SK-N-SH (cell line): Measurements from ENCODE around the gene ZNF491. TPM values are rescaled to one million over a fixed set of nuclear protein-coding genes. Genes with fewer than 3 reads are reported as not detected.

Source experiments
- CTCF ChIA-PET: fragments of 300-600, 350-600 bp; formaldehyde crosslinking; extraction: SDS; loops from one replicate; lab custom pipeline; 2021; lab: Yijun Ruan, JAX
- POLR2A ChIA-PET: fragments of 350-600 bp; sonication (Branson Sonifier 250); formaldehyde crosslinking; extraction: SDS; loops from one replicate; lab custom pipeline; 2020; ENCODE audit warnings: antibody characterized with exemption, inconsistent platforms; lab: Yijun Ruan, JAX
- DNase-seq: peaks from one replicate; pipeline ENCODE4 v3.0.0; 2012
- H2AFZ ChIP-seq: fragments of 200-600 bp; sonication (generic); 2 replicates; pipeline ENCODE4 v1.8.1; 2016; ENCODE audit warnings: antibody characterized with exemption, mild to moderate bottlenecking, low read depth
- H3F3A ChIP-seq: fragments of 200-600 bp; sonication (generic); replicated peaks from 2 replicates; pipeline ENCODE3; 2016; ENCODE audit warnings: antibody characterized with exemption, mild to moderate bottlenecking; ENCODE audit not compliant: insufficient read depth
- H3K27ac ChIP-seq, 2 experiments: fragments of 200-500 bp in 1 of 2; fragments of 200-600 bp in 1 of 2; sonication (Bioruptor generic) in 1 of 2; sonication (generic), shearing (Covaris generic) in 1 of 2; 2 replicates each; pipeline versions ENCODE4 v1.5.1 to v1.6.1; 2014 to 2016; ENCODE audit warnings: low read depth in 2 of 2, inconsistent platforms in 1 of 2, low read length in 1 of 2, mild to moderate bottlenecking in 1 of 2, mixed read lengths in 1 of 2
- H3K27me3 ChIP-seq: fragments of 200-600 bp; sonication (generic), shearing (Covaris generic); 2 replicates; pipeline ENCODE4 v1.6.1; 2016; ENCODE audit warnings: mixed run types; ENCODE audit not compliant: insufficient read depth
- H3K36me3 ChIP-seq, 2 experiments: fragments of 200-500 bp in 1 of 2; fragments of 200-600 bp in 1 of 2; sonication (Bioruptor generic) in 1 of 2; sonication (generic) in 1 of 2; replicated peaks in 1 of 2; 2 replicates each; pipeline versions ENCODE3 to v1.5.1; 2014 to 2016; ENCODE audit warnings: low read length in 1 of 2, mild to moderate bottlenecking in 1 of 2; ENCODE audit not compliant: insufficient read depth in 2 of 2, control insufficient read depth in 1 of 2
- H3K4me1 ChIP-seq, 2 experiments: fragments of 200-500 bp in 1 of 2; fragments of 200-600 bp in 1 of 2; sonication (Bioruptor generic) in 1 of 2; sonication (generic), shearing (Covaris generic) in 1 of 2; 2 replicates each; pipeline versions ENCODE4 v1.5.1 to v1.6.1; 2014 to 2016; ENCODE audit warnings: low read depth in 1 of 2, low read length in 1 of 2, mixed run types in 1 of 2; ENCODE audit not compliant: insufficient read depth in 2 of 2, control insufficient read depth in 1 of 2
- H3K4me2 ChIP-seq: fragments of 200-600 bp; sonication (generic), shearing (Covaris generic); 2 replicates; pipeline ENCODE4 v1.6.1; 2017; ENCODE audit warnings: mixed run types
- H3K4me3 ChIP-seq, 2 experiments: fragments of 200-500 bp in 1 of 2; fragments of 200-600 bp in 1 of 2; sonication (Bioruptor generic) in 1 of 2; sonication (generic), shearing (Covaris generic) in 1 of 2; 2 replicates each; pipeline versions ENCODE4 v1.5.1 to v1.8.1; 2014 to 2016; ENCODE audit warnings: low read depth in 2 of 2, inconsistent platforms in 1 of 2, low read length in 1 of 2, mild to moderate bottlenecking in 1 of 2, mixed read lengths in 1 of 2, moderate library complexity in 1 of 2
- H3K79me2 ChIP-seq: fragments of 200-600 bp; sonication (generic); 2 replicates; pipeline ENCODE4 v1.8.1; 2017; ENCODE audit warnings: mild to moderate bottlenecking; ENCODE audit not compliant: insufficient read depth
- H3K9ac ChIP-seq: fragments of 200-600 bp; sonication (generic); 2 replicates; pipeline ENCODE4 v1.6.1; 2017; ENCODE audit warnings: mixed run types
- H3K9me2 ChIP-seq: fragments of 200-600 bp; sonication (generic); 2 replicates; pipeline ENCODE4 v1.6.1; 2017; ENCODE audit warnings: mixed run types
- H3K9me3 ChIP-seq: fragments of 200-600 bp; sonication (generic); 2 replicates; pipeline ENCODE4 v1.6.1; 2017; ENCODE audit warnings: mixed run types, mild to moderate bottlenecking, moderate library complexity
- H4K20me1 ChIP-seq: fragments of 200-600 bp; sonication (generic); 2 replicates; pipeline ENCODE4 v1.6.1; 2017; ENCODE audit warnings: mild to moderate bottlenecking, mixed run types; ENCODE audit not compliant: insufficient read depth
- CHD2 ChIP-seq: fragments of 150-350 bp; IDR thresholded peaks from 2 replicates; pipeline ENCODE4 v1.6.1; 2018; ENCODE audit warnings: low read length; ENCODE audit not compliant: partially characterized antibody
- ELF1 ChIP-seq: IDR thresholded peaks from 2 replicates; pipeline ENCODE4 v1.4.0; 2012
- EP300 ChIP-seq, 2 experiments: IDR thresholded peaks; 2 replicates each; pipeline versions ENCODE4 v1.4.0 to v1.6.1; 2012; ENCODE audit warnings: borderline replicate concordance in 1 of 2, low read depth in 1 of 2, low read length in 1 of 2
- EZH2phosphoT487 ChIP-seq: fragments of 200-600 bp; sonication (generic); IDR thresholded peaks from 2 replicates; pipeline ENCODE4 v1.6.1; 2017; ENCODE audit warnings: low read depth, mixed run types, mild to moderate bottlenecking, antibody characterized with exemption, moderate library complexity, borderline replicate concordance
- FOXJ3 ChIP-seq: sonication (generic); formaldehyde crosslinking; IDR thresholded peaks from 2 replicates; pipeline ENCODE4 v1.5.1; 2020; ENCODE audit warnings: mild to moderate bottlenecking, missing genetic modification reagents
- FOXM1 ChIP-seq: IDR thresholded peaks from 2 replicates; pipeline ENCODE4 v1.4.0; 2012; ENCODE audit warnings: low read depth, mild to moderate bottlenecking
- JUND ChIP-seq: IDR thresholded peaks from 2 replicates; pipeline ENCODE4 v1.4.0; 2012
- MEF2A ChIP-seq: IDR thresholded peaks from 2 replicates; pipeline ENCODE4 v1.4.0; 2012; ENCODE audit warnings: low read depth, borderline replicate concordance
- MXI1 ChIP-seq: IDR thresholded peaks from 2 replicates; pipeline ENCODE4 v1.6.1; 2012; ENCODE audit warnings: mild to moderate bottlenecking, low read depth, low read length, improper control_type of control experiment
- NFIC ChIP-seq: IDR thresholded peaks from 2 replicates; pipeline ENCODE4 v1.4.0; 2012; ENCODE audit warnings: borderline replicate concordance
- RAD21 ChIP-seq: IDR thresholded peaks from 2 replicates; pipeline ENCODE4 v1.6.1; 2012; ENCODE audit warnings: mild to moderate bottlenecking, low read length
- RCOR1 ChIP-seq: fragments of 150-350 bp; IDR thresholded peaks from 2 replicates; pipeline ENCODE4 v1.6.1; 2017; ENCODE audit warnings: antibody characterized with exemption, low read length
- RFX5 ChIP-seq: IDR thresholded peaks from 2 replicates; pipeline ENCODE4 v1.6.1; 2012; ENCODE audit warnings: mild to moderate bottlenecking, improper control_type of control experiment, low read length
- RXRA ChIP-seq: IDR thresholded peaks from 2 replicates; pipeline ENCODE4 v1.4.0; 2012; ENCODE audit warnings: low read depth, mild to moderate bottlenecking, borderline replicate concordance
- SMC3 ChIP-seq: IDR thresholded peaks from 2 replicates; pipeline ENCODE4 v1.6.1; 2012; ENCODE audit warnings: low read depth, low read length, improper control_type of control experiment
- TAF1 ChIP-seq: IDR thresholded peaks from 2 replicates; pipeline ENCODE4 v1.6.1; 2012; ENCODE audit warnings: low read depth, mild to moderate bottlenecking, low read length, moderate library complexity, borderline replicate concordance
- TCF12 ChIP-seq: IDR thresholded peaks from 2 replicates; pipeline ENCODE4 v1.4.0; 2012
- TEAD4 ChIP-seq: IDR thresholded peaks from 2 replicates; pipeline ENCODE4 v1.4.0; 2012; ENCODE audit warnings: mild to moderate bottlenecking, borderline replicate concordance; ENCODE audit not compliant: insufficient read depth
- USF1 ChIP-seq: IDR thresholded peaks from 2 replicates; pipeline ENCODE4 v1.4.0; 2012; ENCODE audit warnings: low read depth, borderline replicate concordance
- USF2 ChIP-seq: fragments of 150-350 bp; IDR thresholded peaks from 2 replicates; pipeline ENCODE4 v1.6.1; 2017; ENCODE audit warnings: antibody characterized with exemption, low read length, low read depth, borderline replicate concordance
- YY1 ChIP-seq: IDR thresholded peaks from 2 replicates; pipeline ENCODE4 v1.4.0; 2012; ENCODE audit warnings: low read depth, mild to moderate bottlenecking
- WGBS: methylation state at CpG from one replicate; pipeline ENCODE4 v1.1.6; 2017; ENCODE audit warnings: low lambda C conversion rate; 5-methylcytosine and 5-hydroxymethylcytosine counted together
- polyA plus RNA-seq, 3 experiments: library from polyadenylated mRNA; depleted of rRNA; stranded (reverse); fragments of >200 nt; gene quantifications; 2 replicates each; pipeline ENCODE4 v1.2.3, GENCODE V29; 2012
- TF ChIP-seq, protein P1 (sequence below): fragments of 200-600 bp; sonication (generic); IDR thresholded peaks from 2 replicates; pipeline ENCODE4 v1.6.1; 2017; ENCODE audit warnings: antibody characterized with exemption, mild to moderate bottlenecking, moderate library complexity
- TF ChIP-seq, protein P2 (sequence below): IDR thresholded peaks from 2 replicates; pipeline ENCODE4; 2012
- TF ChIP-seq, protein P3 (sequence below): fragments of 150-350 bp; IDR thresholded peaks from 2 replicates; pipeline ENCODE4 v1.6.1; 2016; ENCODE audit warnings: mild to moderate bottlenecking, low read depth, low read length

Gene ZNF491
- polyA plus RNA-seq, 1 of the 3 experiments (the other 2 are of a cell fraction), result 0.77 TPM

DNA sequence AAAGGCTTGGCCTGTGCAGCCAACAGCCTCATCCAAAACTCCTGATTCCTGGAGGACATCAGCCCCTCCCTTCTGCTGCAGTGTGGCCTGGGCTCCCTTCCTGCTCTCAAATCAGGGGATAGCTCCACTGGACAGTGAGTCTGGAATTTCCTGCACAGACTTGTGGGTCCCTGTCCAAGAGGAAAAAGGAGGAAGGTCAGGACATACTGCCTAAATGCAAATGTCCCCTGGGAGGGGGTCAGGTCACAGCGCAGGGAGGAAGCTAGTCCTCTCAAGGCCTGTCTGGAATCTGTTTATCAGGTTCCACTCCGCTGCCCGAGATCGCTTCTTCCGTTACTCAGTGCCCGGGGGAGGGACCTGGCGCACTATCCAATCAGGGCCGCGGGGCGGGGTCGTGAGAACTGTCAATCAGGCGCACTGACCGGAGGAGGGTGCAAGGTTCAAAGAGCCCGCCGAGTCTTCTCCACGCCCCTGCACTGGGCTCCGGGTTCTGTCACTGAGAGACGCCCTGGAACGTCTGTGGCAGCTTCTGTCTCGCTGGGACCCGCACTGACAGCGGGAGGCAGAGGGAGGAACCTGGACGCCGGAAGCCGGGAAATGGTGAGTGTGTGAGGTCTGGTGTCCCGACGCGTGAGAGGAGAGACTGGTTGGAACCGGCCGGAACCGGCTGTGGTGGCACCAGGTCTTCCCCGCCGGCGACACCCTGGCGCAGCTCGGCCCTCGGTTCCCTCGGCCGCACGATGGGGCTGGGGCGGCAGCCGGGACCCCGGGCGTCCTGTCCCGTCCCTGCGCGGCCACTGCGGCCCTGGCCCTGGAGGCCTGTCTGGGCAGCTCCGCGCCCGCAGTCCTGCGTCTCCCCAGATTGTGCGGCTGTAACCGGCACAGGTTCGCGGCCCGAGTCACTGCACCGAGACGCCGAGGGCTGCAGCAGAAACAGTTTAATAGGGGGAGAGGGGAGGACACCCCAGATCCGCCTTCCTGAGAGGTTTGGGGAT lies 31.4 kb upstream of the ZNF491 start, which contains the start of gene ZNF441:
TSS of gene ZNF441 (plus strand) at position 404 of the 995 bp plus-strand sequence. CDS start at position 598, 194 bp downstream.
- no peaks in the 10 kb centered on the region for H3F3A ChIP-seq
- peak within 1 kb of the TSS; percentile 95 for H3K4me2 ChIP-seq
- peak within 1 kb of the TSS; percentile 66 to 90 for H3K27ac ChIP-seq
- WGBS, result 2% methylated on average over 25 of the region's 61 CpGs
- peaks cover 36% of the 10 kb centered on the region for H3K79me2 ChIP-seq
- peak within 1 kb of the TSS; percentile 72 to 90 for H3K4me3 ChIP-seq
- H3K9ac ChIP-seq, result peak within 1 kb of the TSS; percentile 94
- no peaks in the 10 kb centered on the region for H4K20me1 ChIP-seq
- no peaks in the 10 kb centered on the region for H3K9me3 ChIP-seq
- peaks cover 0 to 10% of the 10 kb centered on the region in 2 experiments; a peak in 1 of 4 replicates for H3K4me1 ChIP-seq
- H3K9me2 ChIP-seq, result no peaks in the 10 kb centered on the region
- DNase-seq, result peak; percentile 96
- POLR2A ChIA-PET, result interaction anchor here (0.6 to 1.1 kb wide), 7 partner anchors 19 to 428 kb away, joined by 3 to 7 read pairs (median 4); partner anchors contain the start of gene ZNF440
- CTCF ChIA-PET, result interaction anchor here (0.9 to 1.7 kb wide), 5 partner anchors 30 to 73 kb away, joined by 3 to 6 read pairs (median 4); partner anchors contain the start of gene ZNF491
- peak within 1 kb of the TSS; percentile 99 for H2AFZ ChIP-seq
- peaks cover 0 to 3% of the 10 kb centered on the region in 2 experiments for H3K36me3 ChIP-seq
- no peaks in the 10 kb centered on the region for H3K27me3 ChIP-seq
- TF ChIP-seq EP300 (IDR thresholded peaks at IDR 0.05; ENCODE audit: borderline replicate concordance in 1 of 2, low read depth in 1 of 2, low read length in 1 of 2) (no peak), EZH2phosphoT487 (no peak), TAF1 (peak; percentile 56; the same call in 1 of the 2 replicates), MEF2A (no peak), RCOR1 (no peak), FOXJ3 (no peak), SMC3 (0 out of 2 replicates have a peak, but pooled peaks have one; percentile 12), USF2 (no peak), RAD21 (no peak), ELF1 (peak; percentile 43; the same call in 1 of the 2 replicates), JUND (no peak), RXRA (no peak), USF1 (peak; percentile 5; the same call in 1 of the 2 replicates), TCF12 (peak; percentile 10; the same call in 1 of the 2 replicates), NFIC (no peak), YY1 (no peak), FOXM1 (no peak), CHD2 (peak; percentile 77), RFX5 (no peak), MXI1 (peak; percentile 95), TEAD4 (no peak)
- TF ChIP-seq, protein P1, sequence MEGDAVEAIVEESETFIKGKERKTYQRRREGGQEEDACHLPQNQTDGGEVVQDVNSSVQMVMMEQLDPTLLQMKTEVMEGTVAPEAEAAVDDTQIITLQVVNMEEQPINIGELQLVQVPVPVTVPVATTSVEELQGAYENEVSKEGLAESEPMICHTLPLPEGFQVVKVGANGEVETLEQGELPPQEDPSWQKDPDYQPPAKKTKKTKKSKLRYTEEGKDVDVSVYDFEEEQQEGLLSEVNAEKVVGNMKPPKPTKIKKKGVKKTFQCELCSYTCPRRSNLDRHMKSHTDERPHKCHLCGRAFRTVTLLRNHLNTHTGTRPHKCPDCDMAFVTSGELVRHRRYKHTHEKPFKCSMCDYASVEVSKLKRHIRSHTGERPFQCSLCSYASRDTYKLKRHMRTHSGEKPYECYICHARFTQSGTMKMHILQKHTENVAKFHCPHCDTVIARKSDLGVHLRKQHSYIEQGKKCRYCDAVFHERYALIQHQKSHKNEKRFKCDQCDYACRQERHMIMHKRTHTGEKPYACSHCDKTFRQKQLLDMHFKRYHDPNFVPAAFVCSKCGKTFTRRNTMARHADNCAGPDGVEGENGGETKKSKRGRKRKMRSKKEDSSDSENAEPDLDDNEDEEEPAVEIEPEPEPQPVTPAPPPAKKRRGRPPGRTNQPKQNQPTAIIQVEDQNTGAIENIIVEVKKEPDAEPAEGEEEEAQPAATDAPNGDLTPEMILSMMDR, result no peak
- TF ChIP-seq, protein P2, sequence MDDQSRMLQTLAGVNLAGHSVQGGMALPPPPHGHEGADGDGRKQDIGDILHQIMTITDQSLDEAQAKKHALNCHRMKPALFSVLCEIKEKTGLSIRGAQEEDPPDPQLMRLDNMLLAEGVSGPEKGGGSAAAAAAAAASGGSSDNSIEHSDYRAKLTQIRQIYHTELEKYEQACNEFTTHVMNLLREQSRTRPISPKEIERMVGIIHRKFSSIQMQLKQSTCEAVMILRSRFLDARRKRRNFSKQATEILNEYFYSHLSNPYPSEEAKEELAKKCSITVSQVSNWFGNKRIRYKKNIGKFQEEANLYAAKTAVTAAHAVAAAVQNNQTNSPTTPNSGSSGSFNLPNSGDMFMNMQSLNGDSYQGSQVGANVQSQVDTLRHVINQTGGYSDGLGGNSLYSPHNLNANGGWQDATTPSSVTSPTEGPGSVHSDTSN, result peak; percentile 97
- TF ChIP-seq, protein P3, sequence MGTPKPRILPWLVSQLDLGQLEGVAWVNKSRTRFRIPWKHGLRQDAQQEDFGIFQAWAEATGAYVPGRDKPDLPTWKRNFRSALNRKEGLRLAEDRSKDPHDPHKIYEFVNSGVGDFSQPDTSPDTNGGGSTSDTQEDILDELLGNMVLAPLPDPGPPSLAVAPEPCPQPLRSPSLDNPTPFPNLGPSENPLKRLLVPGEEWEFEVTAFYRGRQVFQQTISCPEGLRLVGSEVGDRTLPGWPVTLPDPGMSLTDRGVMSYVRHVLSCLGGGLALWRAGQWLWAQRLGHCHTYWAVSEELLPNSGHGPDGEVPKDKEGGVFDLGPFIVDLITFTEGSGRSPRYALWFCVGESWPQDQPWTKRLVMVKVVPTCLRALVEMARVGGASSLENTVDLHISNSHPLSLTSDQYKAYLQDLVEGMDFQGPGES, result no peak
